AG09319 (cell line): ENCODE data around the gene C1QA.

Experiments used
- DNase-seq: peaks from one replicate; pipeline ENCODE4 v3.0.0-alpha.2; 2010; ENCODE audit warnings: low read depth; ENCODE audit errors: extremely low read depth
- TF ChIP-seq, protein P1 (sequence below): IDR thresholded peaks from 2 replicates; pipeline ENCODE4 v1.5.1; 2011; ENCODE audit warnings: low read depth, mild to moderate bottlenecking, inconsistent platforms, low read length, moderate library complexity

The C1QA gene

DNA sequence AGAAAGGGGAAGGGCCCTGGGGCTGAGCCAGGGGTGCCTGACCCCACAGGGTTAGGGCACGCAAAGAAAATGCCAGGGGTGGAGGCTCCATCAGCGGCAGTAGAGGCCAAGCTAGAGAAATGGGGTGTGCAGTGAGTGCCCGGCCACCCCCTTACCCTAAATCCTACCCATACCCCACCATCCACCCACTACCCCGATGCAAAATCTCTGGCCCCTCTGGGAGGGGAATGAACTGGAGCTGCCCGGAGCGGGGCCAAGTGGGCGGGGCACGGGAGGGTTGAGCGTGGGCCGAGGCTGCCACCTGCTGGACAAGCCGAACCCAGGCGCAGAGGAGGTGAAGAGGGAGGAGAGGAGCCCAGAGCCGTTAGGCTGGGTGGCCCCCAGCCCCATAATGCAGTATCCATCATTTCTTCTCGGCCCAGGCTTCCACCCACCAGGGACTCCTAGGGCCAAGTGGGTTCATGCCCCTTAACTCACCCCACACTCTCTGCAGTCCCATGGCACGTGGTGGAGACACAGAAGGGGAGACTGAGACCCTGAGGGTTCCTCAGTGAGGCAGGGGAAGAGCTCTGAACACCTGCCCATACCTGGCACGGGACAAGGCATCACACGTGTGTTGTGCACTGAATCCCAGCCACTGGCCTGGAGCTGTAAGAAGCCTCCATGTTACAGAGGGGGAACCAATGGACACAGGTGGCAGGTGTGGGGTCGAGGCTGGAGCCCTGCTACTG lies 5.6 kb downstream of the C1QA start:
- no peak for DNase-seq
- TF ChIP-seq, protein P1, sequence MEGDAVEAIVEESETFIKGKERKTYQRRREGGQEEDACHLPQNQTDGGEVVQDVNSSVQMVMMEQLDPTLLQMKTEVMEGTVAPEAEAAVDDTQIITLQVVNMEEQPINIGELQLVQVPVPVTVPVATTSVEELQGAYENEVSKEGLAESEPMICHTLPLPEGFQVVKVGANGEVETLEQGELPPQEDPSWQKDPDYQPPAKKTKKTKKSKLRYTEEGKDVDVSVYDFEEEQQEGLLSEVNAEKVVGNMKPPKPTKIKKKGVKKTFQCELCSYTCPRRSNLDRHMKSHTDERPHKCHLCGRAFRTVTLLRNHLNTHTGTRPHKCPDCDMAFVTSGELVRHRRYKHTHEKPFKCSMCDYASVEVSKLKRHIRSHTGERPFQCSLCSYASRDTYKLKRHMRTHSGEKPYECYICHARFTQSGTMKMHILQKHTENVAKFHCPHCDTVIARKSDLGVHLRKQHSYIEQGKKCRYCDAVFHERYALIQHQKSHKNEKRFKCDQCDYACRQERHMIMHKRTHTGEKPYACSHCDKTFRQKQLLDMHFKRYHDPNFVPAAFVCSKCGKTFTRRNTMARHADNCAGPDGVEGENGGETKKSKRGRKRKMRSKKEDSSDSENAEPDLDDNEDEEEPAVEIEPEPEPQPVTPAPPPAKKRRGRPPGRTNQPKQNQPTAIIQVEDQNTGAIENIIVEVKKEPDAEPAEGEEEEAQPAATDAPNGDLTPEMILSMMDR = peak; percentile 91

GRCh38 chr1:22643381-22643780 lies 7.0 kb downstream of the C1QA start, which contains the start of gene C1QC:
TSS of gene C1QC (plus strand) at chr1:22643633. CDS start at chr1:22644024, 391 bp downstream.
- DNase-seq = no peak
- TF ChIP-seq, protein P1 = no peak

GRCh38 chr1:22643928-22644327 lies 7.5 kb downstream of the C1QA start:
- TF ChIP-seq, protein P1 = no peak
- no peak for DNase-seq

DNA sequence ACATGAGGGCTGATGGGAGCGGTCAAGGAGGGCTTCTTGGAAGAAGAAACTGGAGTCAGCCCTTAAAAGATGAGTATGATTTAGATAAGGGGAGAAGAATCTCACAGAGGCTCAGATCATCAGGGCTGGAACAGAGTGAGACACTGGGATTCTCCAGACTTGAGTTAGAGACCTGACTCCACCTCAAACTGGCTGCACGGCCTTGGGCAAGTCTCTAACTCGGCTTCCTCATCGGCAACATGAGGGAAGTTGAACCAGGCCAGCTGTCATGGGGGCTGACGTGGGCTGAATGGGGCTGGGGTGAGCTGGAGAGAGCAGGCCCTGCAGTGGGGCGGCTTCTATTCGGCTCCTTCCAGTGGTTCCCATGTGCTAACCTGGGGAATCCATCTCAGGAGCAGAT lies 9.5 kb downstream of the C1QA start:
- TF ChIP-seq, protein P1 = no peak

DNA sequence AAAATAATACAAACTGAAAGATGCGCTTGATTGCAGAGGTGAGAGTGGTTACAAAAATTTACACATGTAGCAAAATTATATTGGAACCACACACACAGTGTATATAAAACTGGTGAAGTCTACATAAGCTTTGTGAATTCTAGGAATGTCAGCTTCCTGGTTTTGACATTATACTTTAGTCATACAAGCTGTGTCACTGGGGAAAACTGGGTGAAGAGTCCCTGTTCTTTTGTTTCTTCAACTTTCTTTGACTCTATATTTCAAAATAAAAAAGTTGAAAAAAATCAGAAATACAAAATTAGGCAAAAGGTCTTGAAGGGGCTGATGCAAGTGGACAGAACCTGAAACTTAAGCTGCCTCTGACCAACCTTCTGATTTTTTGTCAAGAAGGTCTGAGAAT lies 10.0 kb downstream of the C1QA start:
- TF ChIP-seq, protein P1 = no peak

More for the DNA sequence above, 9.5 kb downstream of the C1QA start:
- no peak for DNase-seq

DNA sequence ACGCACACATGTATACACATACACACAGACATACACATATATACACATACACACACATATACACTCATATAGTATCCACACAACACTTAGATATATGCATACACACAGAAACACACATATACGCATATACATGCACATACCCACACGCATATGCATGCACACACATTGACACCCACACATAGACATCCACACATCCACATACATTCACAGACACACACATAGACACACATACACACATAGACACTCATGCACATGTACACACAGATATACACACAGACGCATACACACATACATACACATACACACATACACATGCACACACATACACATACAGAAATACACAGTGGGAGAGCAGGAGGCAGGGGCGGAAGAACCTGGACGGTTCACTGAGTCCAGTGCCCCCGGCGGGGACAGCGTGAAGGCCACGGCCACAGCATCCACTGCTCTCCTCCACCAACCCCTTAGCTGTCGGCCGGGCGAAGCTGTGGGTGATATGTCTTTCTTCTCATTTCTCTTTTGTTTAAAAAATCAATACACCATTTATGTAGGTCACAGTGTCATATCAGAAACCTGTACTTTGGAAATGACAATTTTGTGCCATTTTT lies 13.8 kb downstream of the C1QA start:
- no peak for DNase-seq
- TF ChIP-seq, protein P1 = no peak

More for the DNA sequence above, 10.0 kb downstream of the C1QA start:
- DNase-seq = no peak
